BJ (cell line): ENCODE results near the gene DERL2. TPM values are rescaled to one million over a fixed set of nuclear protein-coding genes. Genes with fewer than 3 reads are reported as not detected.
A peak's percentile ranks its signal among the peaks of the same experiment; 100 is the strongest.

Experiments
- CTCF ChIA-PET: fragments of 350-600 bp; formaldehyde crosslinking; extraction: SDS; loops from one replicate; lab custom pipeline; 2021; ENCODE audit warnings: antibody characterized with exemption, inconsistent platforms; lab: Yijun Ruan, JAX
- POLR2A ChIA-PET: fragments of 300-600 bp; sonication (Branson Sonifier 250); formaldehyde crosslinking; extraction: SDS; loops from one replicate; lab custom pipeline; 2021; ENCODE audit warnings: antibody characterized with exemption; lab: Charles Lee
- DNase-seq: peaks from one replicate; pipeline ENCODE4 v3.0.0-alpha.2; 2011; ENCODE audit warnings: low read depth
- H3K27me3 ChIP-seq: 2 replicates; pipeline ENCODE4 v1.6.0; 2011; ENCODE audit warnings: low read length; ENCODE audit not compliant: control insufficient read depth, insufficient read depth
- H3K36me3 ChIP-seq: 2 replicates; pipeline ENCODE4 v1.5.1; 2011; ENCODE audit warnings: low read length; ENCODE audit not compliant: control insufficient read depth, insufficient read depth
- H3K4me3 ChIP-seq: 2 replicates; pipeline ENCODE4 v1.5.1; 2011; ENCODE audit warnings: low read depth, mild to moderate bottlenecking, control low read depth, low read length
- polyA plus RNA-seq: library from polyadenylated mRNA; depleted of rRNA; stranded (reverse); fragments of >200 nt; gene quantifications from 2 replicates; pipeline ENCODE4 v1.2.3, GENCODE V29; 2011
- TF ChIP-seq, protein P1 (sequence below): IDR thresholded peaks from 2 replicates; pipeline ENCODE4 v1.5.1; 2011; ENCODE audit warnings: low read depth, mild to moderate bottlenecking, control low read depth, inconsistent platforms, low read length, moderate library complexity; ENCODE audit not compliant: insufficient read depth

Gene DERL2
- polyA plus RNA-seq, 1 experiment = 69.3 TPM

- CTCF ChIA-PET = no interaction called here
- Histone ChIP-seq H3K4me3 (no peak overlapping the region), H3K27me3 (no peaks in the 10 kb centered on the region), H3K36me3 (peaks cover 10% of the 10 kb centered on the region)
- POLR2A ChIA-PET = no interaction called here
- TF ChIP-seq, protein P1, sequence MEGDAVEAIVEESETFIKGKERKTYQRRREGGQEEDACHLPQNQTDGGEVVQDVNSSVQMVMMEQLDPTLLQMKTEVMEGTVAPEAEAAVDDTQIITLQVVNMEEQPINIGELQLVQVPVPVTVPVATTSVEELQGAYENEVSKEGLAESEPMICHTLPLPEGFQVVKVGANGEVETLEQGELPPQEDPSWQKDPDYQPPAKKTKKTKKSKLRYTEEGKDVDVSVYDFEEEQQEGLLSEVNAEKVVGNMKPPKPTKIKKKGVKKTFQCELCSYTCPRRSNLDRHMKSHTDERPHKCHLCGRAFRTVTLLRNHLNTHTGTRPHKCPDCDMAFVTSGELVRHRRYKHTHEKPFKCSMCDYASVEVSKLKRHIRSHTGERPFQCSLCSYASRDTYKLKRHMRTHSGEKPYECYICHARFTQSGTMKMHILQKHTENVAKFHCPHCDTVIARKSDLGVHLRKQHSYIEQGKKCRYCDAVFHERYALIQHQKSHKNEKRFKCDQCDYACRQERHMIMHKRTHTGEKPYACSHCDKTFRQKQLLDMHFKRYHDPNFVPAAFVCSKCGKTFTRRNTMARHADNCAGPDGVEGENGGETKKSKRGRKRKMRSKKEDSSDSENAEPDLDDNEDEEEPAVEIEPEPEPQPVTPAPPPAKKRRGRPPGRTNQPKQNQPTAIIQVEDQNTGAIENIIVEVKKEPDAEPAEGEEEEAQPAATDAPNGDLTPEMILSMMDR = no peak
- DNase-seq = no peak
Observed at GRCh38 chr17:5473906-5474305, 12.1 kb downstream of the DERL2 start.

DNA sequence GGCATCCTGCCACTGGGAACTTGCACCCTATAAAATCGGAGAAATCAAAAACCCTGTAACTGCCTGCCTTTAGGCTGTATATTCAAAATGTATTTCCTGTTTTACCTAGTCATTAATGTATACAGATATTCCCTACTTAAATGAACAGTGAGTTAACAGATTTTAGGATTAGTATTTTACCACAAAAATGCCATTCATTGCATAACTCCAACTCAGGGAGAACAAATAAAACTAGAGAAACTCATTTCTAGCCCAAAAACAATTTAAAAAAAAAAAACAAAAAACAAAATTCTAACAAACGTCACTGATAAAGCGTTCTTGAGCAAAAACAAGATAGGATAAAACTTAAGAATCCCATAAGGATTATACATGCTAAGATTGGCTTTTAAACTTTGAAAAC, 13.5 kb downstream of the DERL2 start:
- H3K27me3 ChIP-seq = no peaks in the 10 kb centered on the region
- no peak overlapping the region for H3K4me3 ChIP-seq
- peaks cover 6% of the 10 kb centered on the region for H3K36me3 ChIP-seq
- DNase-seq = no peak
- ChIA-PET CTCF (no interaction called here), POLR2A (no interaction called here)
- TF ChIP-seq, protein P1 = no peak

GRCh38 chr17:5468075-5468473, 17.9 kb downstream of the DERL2 start:
- POLR2A ChIA-PET = no interaction called here
- TF ChIP-seq, protein P1 = no peak
- CTCF ChIA-PET = interaction anchor here (2.7 kb wide), 1 partner anchor 30 kb away, joined by 13 read pairs; the partner anchor contains the start of gene C1QBP
- no peaks in the 10 kb centered on the region for H3K27me3 ChIP-seq
- H3K36me3 ChIP-seq = no peaks in the 10 kb centered on the region
- no peak for DNase-seq
- peak overlapping the region; percentile 93 for H3K4me3 ChIP-seq

- DNase-seq = no peak
- CTCF ChIA-PET = interaction anchor here (1.6 to 2.7 kb wide), 2 partner anchors 29 to 968 kb away, joined by 3 to 13 read pairs; partner anchors contain the start of gene C1QBP
- TF ChIP-seq, protein P1 = no peak
- H3K27me3 ChIP-seq = no peaks in the 10 kb centered on the region
- POLR2A ChIA-PET = no interaction called here
- H3K4me3 ChIP-seq = peak overlapping the region; percentile 93
- H3K36me3 ChIP-seq = no peaks in the 10 kb centered on the region
Observed at GRCh38 chr17:5467416-5467815, 18.6 kb downstream of the DERL2 start.

- CTCF ChIA-PET = interaction anchor here (1.6 to 2.7 kb wide), 2 partner anchors 28 to 970 kb away, joined by 3 to 13 read pairs; partner anchors contain the start of gene C1QBP
- TF ChIP-seq, protein P1 = no peak
- Histone ChIP-seq H3K36me3 (no peaks in the 10 kb centered on the region), H3K4me3 (no peak overlapping the region), H3K27me3 (no peaks in the 10 kb centered on the region)
- DNase-seq = no peak
- POLR2A ChIA-PET = no interaction called here
Observed at GRCh38 chr17:5466295-5466694, 19.7 kb downstream of the DERL2 start.
